ENCODE results near the gene COL23A1. TPM values are rescaled to one million over a fixed set of nuclear protein-coding genes. Genes with fewer than 3 reads are reported as not detected.

The COL23A1 gene
- total RNA-seq, 1 experiment from 2014 or later = not detected

DNA sequence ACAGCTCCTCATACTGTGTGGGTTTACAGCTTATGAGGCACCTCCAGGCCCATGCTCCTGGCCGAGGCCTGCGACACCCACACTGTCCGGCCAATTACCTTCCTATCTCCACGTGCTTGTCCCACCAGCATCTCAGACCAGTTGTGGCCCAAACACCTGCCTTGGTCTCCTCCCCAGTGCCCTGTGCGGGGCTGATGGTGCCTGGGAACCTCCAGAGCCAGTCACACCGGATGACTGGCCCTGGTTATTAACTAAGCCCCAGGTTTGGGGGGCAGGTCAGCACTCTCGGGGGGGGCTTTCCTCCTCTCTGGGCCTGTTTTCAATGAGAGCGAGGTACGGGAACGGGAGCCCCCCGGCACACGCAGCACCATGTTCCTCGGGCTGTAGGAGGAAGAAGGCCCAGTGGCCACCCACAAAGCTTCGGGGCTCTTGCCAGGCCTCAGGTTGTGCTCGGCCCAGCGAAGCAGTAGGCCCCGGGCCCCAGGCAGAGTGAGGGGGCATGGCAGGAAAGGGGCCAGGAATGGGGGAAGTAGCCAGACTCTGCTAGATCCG lies 281.6 kb downstream of the COL23A1 start:
- H3K4me1 Mint-ChIP-seq (ENCODE audit: low read depth, unreplicated experiment) = no peaks in the 10 kb centered on the region
- H3K4me3 Mint-ChIP-seq (ENCODE audit: low read depth, unreplicated experiment) = no peak overlapping the region
- TF ChIP-seq, protein P1, sequence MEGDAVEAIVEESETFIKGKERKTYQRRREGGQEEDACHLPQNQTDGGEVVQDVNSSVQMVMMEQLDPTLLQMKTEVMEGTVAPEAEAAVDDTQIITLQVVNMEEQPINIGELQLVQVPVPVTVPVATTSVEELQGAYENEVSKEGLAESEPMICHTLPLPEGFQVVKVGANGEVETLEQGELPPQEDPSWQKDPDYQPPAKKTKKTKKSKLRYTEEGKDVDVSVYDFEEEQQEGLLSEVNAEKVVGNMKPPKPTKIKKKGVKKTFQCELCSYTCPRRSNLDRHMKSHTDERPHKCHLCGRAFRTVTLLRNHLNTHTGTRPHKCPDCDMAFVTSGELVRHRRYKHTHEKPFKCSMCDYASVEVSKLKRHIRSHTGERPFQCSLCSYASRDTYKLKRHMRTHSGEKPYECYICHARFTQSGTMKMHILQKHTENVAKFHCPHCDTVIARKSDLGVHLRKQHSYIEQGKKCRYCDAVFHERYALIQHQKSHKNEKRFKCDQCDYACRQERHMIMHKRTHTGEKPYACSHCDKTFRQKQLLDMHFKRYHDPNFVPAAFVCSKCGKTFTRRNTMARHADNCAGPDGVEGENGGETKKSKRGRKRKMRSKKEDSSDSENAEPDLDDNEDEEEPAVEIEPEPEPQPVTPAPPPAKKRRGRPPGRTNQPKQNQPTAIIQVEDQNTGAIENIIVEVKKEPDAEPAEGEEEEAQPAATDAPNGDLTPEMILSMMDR (IDR thresholded peaks at IDR 0.05; ENCODE audit: unreplicated experiment) = no peak
- H3K27ac Mint-ChIP-seq (ENCODE audit: unreplicated experiment) = no peak overlapping the region
- DNase-seq = no peak
- H3K9me3 Mint-ChIP-seq (ENCODE audit: low read depth, unreplicated experiment) = peaks cover 3% of the 10 kb centered on the region
- CTCF ChIA-PET = no interaction called here
- intact Hi-C loops (cut with micrococcal nuclease; ENCODE audit: unreplicated experiment) = no loop called here
- no TSS peak for BruUV-seq (replicated peaks)
- H3K27me3 Mint-ChIP-seq (ENCODE audit: unreplicated experiment) = peaks cover 49% of the 10 kb centered on the region
- H3K36me3 Mint-ChIP-seq (ENCODE audit: insufficient read depth, unreplicated experiment) = no peaks in the 10 kb centered on the region

DNA sequence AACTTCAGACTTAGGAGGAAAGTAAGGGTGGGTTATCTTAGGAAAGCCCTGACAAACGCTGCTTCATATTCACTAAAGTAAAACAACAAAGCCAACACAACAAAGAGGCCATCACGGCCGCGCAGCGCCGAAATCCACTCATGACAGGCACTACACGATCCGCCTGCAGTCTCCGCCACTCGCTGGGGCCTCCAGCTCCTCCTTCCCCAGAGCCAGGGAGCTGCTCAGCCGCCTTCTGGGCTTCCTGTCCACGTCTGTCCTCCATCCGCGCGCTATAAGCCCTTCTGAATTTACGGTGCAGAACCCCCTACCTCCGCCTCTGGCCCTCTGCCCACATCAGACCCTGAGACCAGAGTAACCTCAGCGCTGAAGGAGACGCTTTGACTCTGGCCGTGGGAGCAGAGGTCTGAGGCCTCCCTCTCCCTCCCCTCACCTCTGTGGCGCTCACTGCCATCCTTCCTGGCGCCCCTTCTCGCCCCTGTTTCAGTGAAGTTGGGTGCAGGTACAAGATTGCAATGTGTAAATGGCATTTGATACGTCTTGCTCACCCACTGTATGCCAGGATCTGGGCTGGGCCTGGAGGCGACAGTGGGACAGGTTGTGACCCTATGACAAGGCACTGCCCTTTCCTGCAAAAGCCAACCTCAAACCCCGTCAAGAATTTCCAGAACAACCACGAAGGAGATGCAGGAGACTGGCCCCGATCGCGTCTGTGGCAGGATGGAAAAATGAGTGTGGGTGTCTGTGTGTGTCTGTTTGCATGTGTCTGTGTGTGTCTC lies 282.7 kb downstream of the COL23A1 start:
- no peaks in the 10 kb centered on the region for H3K36me3 Mint-ChIP-seq (ENCODE audit: insufficient read depth, unreplicated experiment)
- TF ChIP-seq, protein P1 (IDR thresholded peaks at IDR 0.05; ENCODE audit: unreplicated experiment) = no peak
- BruUV-seq (replicated peaks) = no TSS peak
- H3K4me3 Mint-ChIP-seq (ENCODE audit: low read depth, unreplicated experiment) = no peak overlapping the region
- H3K4me1 Mint-ChIP-seq (ENCODE audit: low read depth, unreplicated experiment) = no peaks in the 10 kb centered on the region
- H3K9me3 Mint-ChIP-seq (ENCODE audit: low read depth, unreplicated experiment) = no peaks in the 10 kb centered on the region
- CTCF ChIA-PET = no interaction called here
- no peak overlapping the region for H3K27ac Mint-ChIP-seq (ENCODE audit: unreplicated experiment)
- H3K27me3 Mint-ChIP-seq (ENCODE audit: unreplicated experiment) = peaks cover 37% of the 10 kb centered on the region
- DNase-seq = no peak
- intact Hi-C loops (cut with micrococcal nuclease; ENCODE audit: unreplicated experiment) = no loop called here

DNA sequence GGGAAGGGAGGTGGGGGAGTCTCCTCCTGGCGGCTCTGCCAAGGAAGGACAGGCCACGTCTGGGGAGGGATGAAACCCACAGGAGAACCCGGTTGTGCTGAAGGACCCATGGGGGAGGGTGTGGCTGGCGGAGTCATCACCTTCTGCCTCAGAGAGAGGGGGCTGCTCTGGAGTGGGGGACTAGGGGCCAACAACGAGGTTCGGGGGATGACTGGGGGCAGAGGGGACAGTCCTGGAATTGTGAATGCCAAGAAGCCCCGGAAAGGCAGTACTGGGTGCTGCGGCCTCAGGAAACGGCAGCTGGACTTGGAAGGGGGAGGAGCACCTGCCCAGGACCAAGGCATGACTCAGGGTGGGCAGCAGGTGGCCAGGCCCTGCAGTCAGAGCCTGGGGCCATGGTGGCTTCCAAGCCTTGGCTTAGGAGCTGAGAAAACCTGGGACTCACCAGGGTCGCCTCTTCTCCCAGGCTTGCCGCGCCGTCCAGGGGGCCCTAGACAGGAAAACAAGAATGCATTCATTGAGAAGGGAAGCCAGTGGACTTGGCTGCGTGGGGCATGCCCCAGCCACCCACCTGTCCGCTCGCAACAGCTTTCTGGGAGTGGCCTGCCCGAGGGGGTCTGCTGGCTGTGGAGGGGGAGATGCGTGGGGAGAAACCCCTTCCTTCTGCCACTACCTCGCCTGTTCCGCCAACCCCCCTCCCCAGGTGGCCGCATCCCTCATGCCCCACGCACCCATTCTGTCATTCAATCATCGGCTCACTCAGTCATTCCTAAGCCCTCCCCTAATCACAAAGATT lies 283.6 kb downstream of the COL23A1 start:
- Mint-ChIP-seq H3K27ac (ENCODE audit: unreplicated experiment) (no peak overlapping the region), H3K4me1 (ENCODE audit: low read depth, unreplicated experiment) (no peaks in the 10 kb centered on the region), H3K27me3 (ENCODE audit: unreplicated experiment) (peaks cover 38% of the 10 kb centered on the region), H3K36me3 (ENCODE audit: insufficient read depth, unreplicated experiment) (no peaks in the 10 kb centered on the region), H3K4me3 (ENCODE audit: low read depth, unreplicated experiment) (no peak overlapping the region), H3K9me3 (ENCODE audit: low read depth, unreplicated experiment) (no peaks in the 10 kb centered on the region)
- CTCF ChIA-PET = interaction anchor here (1.2 kb wide), 1 partner anchor 15 kb away, joined by 3 read pairs; no protein-coding TSS in a partner anchor
- DNase-seq = no peak
- TF ChIP-seq, protein P1 (IDR thresholded peaks at IDR 0.05; ENCODE audit: unreplicated experiment) = no peak
- BruUV-seq (replicated peaks) = no TSS peak
- intact Hi-C loops (cut with micrococcal nuclease; ENCODE audit: unreplicated experiment) = no loop called here

DNA sequence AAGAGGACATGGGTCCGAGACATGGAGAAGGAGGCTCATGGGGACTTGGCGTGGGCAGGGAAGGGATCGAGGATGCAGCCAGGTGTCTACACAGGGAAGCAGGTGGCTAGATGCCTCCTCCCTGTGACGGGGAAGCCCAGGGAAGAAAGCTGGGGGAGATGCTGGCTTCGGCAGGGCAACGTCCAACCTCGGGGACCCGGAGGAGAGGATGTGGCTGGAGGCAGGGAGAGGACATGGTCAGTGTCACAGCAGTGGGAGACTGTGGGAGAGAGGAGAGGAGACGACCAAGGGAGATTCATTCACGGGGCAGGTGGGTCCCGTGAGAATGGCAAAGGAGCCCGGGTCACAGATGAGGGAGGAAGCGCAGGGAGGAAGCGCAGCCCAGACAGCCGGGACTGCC lies 284.4 kb downstream of the COL23A1 start:
- H3K27ac Mint-ChIP-seq (ENCODE audit: unreplicated experiment) = no peak overlapping the region
- DNase-seq = no peak
- CTCF ChIA-PET = interaction anchor here (1.2 kb wide), 1 partner anchor 15 kb away, joined by 3 read pairs; no protein-coding TSS in a partner anchor
- H3K4me1 Mint-ChIP-seq (ENCODE audit: low read depth, unreplicated experiment) = no peaks in the 10 kb centered on the region
- H3K27me3 Mint-ChIP-seq (ENCODE audit: unreplicated experiment) = peaks cover 46% of the 10 kb centered on the region
- H3K9me3 Mint-ChIP-seq (ENCODE audit: low read depth, unreplicated experiment) = no peaks in the 10 kb centered on the region
- BruUV-seq (replicated peaks) = no TSS peak
- intact Hi-C loops (cut with micrococcal nuclease; ENCODE audit: unreplicated experiment) = no loop called here
- TF ChIP-seq, protein P1 (IDR thresholded peaks at IDR 0.05; ENCODE audit: unreplicated experiment) = no peak
- H3K4me3 Mint-ChIP-seq (ENCODE audit: low read depth, unreplicated experiment) = no peak overlapping the region
- no peaks in the 10 kb centered on the region for H3K36me3 Mint-ChIP-seq (ENCODE audit: insufficient read depth, unreplicated experiment)
